Hematopoietic multipotent progenitor cell treated with erythropoietin and hydrocortisone succinate and interleukin-3 and kit ligand, for 8 days (in vitro differentiated cells): ENCODE measurements around the gene ZNF488.
"Not testable (repeated sequence)": the region's sequence is repeated elsewhere in the genome, so short reads cannot be mapped to it uniquely, and the experiment has no call there.

Experiments used
- DNase-seq: peaks from one replicate; pipeline ENCODE4 v3.0.0-alpha.2; 2015

ZNF488 gene

GRCh38 chr10:47409171-47409865, 25.2 kb upstream of the ZNF488 start:
- DNase-seq = no peak

DNA sequence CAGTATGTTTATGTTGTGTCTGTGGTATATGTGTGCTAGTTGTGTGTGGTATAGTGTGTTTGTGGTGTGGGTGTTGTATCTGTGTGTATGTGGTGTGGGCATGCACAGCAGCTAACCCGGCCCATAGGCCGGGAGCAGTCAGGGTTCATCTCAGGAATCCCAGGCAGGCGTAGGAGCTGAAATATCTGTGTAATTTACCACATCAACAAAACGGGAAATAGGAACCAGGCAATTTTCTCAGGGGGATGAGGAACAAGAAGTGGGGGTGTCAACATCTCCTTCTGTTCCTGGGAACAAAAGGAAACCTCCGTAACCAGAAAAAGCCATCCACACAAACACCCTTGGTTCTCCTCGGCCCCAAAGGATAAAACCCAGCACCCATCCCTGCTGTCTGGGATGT, 24.5 kb upstream of the ZNF488 start:
- no peak for DNase-seq

DNA sequence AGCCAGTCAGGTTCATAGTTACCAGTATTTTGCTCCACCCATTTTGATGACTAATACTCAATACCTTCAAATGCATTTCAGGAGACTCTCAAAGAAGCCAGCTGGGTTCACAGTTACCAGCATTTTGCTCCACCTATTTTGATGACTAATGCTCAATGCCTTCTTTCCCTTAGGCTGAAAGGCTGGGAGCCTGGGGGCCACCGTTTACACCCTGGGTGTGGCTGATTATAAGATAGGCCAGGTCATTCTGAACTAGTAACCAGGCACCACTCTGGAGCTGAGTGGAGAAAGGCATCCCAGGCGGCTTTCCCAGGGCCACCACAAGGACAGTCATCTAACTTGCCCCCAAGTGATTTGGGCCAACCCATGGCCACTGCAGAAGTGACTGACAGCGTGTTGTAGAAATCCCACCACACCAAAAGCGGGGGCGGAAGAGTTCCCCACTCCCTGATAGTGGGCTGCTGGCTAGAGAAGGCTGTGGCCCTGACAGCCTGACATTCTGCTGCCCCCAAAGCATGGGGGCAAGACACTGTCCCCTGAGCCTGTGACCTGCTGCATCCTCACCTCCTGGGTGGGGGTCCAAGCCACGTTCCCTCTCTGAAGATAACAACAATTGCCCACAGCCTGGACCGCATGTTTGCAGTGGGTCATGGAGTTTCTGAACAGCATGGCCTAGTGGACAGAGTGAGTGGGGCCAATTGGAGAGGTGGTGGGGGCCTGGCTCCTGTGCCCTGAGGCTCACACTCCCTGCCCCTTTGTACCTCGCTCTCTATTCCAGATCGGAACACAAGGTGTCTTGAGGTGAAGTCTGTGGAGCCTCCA, 23.0 kb upstream of the ZNF488 start:
- peak; percentile 78 for DNase-seq

GRCh38 chr10:47406548-47406869, 22.4 kb upstream of the ZNF488 start:
- DNase-seq = no peak

DNA sequence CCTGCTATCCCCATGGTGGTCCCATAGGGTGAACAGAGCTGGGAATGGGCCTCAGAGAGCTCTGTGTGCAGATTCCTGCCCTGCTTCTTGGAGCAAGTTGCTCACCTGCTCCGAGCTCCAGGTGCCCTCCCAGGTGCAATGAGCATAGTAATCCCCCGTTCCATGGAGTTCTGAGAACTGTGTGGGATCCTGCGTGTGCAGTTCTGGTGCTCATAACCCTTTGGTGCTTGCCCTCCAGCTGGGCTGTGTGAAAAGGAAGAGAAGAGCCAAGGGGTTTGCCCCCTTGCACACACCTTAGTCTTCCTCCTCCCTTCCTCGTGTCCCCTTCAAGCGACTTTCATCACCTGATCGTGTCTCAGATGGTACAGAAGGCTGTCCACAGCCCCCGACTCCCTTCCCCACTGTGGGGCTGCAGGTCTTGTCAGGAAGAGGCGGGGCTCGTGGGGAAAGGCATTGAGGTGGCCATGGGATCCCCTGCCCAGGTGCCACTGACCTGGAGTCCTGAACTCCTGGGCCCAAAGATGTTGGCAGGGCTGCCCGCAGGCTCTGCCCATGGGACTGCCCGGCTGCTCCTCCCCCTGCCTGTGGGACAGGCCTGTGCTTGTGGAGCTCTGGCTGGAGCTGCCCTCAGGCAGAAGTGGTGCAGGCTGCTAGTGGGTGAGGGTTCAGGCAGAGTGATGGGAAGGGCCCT, 21.9 kb upstream of the ZNF488 start:
- no peak for DNase-seq

DNA sequence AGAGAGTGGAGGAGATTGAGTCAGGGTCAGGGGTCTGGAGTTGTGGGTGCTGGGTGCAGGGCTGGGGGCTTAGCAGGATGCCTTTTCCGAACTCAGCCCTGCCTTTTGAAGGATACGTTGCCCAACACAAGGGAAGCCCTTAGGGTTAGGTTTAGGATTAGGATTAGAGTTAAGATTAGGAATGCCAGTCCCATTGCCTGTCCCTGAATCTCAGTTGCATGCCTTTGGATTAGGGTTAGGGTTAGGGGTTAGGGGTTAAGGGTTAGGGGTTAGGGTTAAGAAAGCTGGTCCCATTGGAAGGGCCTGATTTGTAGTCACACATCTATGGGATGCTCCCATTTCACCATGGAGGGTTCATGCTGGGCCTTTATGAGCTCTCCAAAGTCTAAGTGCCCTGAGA, 20.8 kb upstream of the ZNF488 start:
- no peak for DNase-seq

GRCh38 chr10:47404446-47404845, 20.4 kb upstream of the ZNF488 start:
- no peak for DNase-seq

DNA sequence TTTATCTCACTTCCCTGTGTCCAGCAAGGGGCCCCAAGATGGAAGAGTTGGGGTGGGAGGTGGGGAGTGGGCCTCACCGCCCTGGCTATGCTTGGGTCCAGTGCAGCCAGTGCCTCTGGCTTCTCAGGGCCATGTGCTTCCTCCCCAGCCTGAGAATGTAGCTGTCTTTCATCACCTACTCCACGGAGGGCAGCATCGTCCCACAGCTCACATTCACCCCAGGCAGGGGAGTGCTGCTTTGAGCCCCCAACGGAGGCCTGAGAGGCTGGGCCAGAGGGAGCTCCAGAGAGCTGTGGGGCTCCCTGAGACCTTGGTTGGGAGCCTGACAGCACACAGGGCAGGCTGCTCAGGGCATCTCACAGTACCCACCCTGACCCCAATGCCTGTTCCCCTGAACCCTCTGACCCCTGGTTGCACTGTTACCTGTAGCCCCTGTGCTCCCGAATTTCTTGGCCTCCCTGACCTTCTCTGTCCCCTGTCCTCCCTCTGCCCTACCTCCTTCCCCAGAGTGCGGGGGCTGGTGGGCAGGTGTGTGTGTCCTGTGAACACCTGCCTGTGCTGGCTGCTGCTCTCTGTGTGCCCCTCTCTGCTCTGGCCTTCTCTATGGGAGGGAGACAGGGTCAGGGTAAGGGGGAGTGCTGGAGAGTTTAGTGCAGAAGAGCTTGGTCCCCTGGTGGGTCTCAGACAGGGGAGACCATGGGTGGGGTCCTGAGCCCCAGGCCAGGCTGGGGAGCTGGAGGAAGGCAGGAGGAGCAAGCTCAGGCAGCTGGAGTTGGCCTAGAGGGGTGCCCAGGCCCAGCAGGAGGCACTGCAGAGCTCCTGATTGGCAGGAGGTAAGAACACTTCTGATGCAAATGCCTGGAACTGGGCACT, 19.6 kb upstream of the ZNF488 start:
- DNase-seq = no peak

- DNase-seq = no peak
These were observed 18.7 kb upstream of the ZNF488 start for GRCh38 chr10:47402641-47403301.

GRCh38 chr10:47401874-47402640, 18.0 kb upstream of the ZNF488 start:
- no peak for DNase-seq

- DNase-seq = no peak
These were observed 17.1 kb upstream of the ZNF488 start for GRCh38 chr10:47401210-47401609.

DNA sequence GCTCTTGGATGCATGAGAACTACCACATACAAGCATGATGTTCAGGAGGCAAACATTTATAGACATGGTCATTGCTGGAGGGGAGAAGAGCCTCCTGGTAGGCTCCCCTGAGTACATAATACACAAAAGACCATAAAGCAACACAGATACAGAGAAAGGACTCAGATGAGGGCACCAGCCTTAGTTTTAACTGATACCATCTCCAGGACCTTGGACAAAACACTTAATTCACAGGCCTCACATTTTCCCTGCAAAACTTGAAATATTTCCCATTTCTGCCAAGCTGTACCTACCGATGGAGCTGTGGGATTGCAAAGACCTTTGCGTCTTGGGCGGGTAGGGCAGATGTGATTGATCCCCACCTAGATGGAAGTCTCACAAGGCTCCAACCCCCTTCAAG, 16.7 kb upstream of the ZNF488 start:
- no peak for DNase-seq

DNA sequence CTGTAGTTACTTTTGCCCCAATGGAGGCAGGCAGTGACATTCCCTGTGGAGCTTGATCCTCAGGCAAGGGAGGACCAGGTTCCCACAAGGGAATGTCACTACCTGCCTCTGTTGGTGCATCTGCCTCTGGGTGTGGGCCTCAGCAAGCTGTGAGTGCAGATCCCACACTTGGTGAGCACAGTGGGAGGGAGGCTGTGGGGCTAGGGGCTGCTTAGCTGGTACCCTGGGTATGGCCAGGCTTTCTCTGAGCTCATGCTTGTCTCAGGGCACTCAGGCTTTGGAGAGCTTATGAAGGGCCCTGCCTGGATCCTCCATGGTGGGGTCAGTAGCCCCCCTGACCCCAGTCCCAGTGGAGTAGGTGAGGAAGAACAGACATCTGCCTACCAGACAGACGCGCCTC, 16.2 kb upstream of the ZNF488 start:
- no peak for DNase-seq

DNA sequence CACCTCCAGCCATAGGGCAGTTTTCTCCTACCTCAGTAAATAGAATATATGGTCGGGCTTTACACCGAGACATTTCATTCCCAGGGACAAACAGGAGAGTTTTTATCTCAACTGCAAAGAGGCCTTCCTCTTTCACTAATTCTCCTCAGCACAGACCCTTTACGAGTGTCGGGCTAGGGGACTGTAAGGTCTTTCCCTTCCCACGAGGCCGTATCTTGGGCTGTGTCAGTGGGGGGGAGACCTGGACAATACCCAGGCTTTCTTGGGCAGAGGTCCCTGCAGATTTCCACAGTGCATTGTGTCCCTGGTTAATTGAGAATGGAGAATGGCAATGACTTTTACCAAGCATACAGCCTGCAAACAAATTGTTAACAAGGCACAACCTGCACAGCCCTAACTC, 13.2 kb upstream of the ZNF488 start:
- no peak for DNase-seq

DNA sequence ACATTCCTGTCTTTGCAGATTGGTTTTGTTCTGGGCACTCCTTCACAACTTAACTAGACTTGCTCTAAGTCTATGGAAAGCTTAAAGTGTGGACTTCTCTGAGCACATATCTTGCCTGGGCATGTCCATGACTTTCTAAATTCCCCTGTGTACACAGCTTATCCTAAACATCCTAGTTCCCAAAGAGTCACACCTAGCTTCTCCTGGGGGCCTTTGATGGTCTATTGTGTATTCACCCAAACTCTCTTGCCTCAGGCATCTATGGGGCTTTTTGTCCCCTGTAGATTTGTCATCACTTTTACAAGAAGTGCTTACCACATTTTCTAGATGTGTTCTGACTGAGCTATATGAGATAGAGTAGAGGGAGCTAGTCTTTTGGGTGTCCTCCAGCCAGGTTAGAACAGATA, 12.2 kb upstream of the ZNF488 start:
- DNase-seq = no peak

DNA sequence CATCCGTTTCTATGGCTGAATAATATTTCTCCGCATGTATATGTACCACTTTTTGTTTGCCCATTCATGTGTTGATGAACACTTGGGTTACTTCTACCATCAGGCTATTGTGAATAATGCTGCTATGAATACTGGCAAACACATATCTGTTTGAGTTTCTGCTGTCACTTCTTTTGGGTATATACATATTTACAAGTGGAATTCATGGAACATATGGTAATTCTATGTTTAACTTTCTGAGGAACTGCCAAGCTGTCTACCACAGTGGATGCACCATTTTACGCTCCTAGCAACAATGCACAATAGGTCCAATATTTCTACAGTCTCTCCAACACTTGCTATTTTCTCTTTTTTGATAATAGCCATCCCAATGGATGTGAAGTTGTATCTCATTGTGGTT, 5.5 kb upstream of the ZNF488 start:
- DNase-seq = no peak

DNA sequence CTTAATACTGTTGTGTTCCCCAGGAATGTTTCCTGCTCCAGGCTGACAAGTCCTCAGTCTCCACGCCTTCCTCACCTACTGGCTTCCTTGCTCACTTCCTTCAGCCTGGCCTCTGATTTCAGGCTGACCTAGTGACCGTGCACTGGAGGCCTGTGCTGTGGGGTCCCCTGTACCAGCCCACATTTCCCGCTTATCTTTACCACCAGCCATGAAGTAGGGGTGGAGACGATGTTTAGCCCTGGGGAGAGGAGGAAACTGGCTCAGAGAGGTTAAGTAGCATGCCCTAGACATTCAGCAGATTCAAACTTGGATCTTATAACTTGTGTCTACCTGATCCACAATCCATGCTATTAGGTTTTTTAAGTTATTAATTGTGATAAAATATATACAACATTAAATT, 4.8 kb upstream of the ZNF488 start:
- no peak for DNase-seq

DNA sequence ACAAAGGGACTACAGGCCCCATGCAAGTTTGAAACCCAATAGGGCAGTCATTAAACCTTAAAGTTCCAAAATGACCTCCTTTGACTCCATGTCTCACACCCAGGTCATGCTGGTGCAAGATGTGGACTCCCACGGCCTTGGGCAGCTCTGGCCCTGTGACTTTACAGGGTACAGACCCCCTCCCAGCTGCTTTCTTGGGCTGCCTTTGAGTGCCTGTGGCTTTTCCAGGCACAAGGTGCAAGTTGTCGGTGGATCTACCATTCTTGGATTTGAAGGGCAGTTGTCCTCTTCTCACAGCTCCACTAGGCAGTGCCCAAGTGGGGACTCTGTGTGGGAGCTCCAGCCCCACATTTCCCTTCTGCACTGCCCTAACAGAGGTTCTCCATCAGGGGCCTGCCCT, 2.0 kb upstream of the ZNF488 start:
- DNase-seq = not testable (repeated sequence)

DNA sequence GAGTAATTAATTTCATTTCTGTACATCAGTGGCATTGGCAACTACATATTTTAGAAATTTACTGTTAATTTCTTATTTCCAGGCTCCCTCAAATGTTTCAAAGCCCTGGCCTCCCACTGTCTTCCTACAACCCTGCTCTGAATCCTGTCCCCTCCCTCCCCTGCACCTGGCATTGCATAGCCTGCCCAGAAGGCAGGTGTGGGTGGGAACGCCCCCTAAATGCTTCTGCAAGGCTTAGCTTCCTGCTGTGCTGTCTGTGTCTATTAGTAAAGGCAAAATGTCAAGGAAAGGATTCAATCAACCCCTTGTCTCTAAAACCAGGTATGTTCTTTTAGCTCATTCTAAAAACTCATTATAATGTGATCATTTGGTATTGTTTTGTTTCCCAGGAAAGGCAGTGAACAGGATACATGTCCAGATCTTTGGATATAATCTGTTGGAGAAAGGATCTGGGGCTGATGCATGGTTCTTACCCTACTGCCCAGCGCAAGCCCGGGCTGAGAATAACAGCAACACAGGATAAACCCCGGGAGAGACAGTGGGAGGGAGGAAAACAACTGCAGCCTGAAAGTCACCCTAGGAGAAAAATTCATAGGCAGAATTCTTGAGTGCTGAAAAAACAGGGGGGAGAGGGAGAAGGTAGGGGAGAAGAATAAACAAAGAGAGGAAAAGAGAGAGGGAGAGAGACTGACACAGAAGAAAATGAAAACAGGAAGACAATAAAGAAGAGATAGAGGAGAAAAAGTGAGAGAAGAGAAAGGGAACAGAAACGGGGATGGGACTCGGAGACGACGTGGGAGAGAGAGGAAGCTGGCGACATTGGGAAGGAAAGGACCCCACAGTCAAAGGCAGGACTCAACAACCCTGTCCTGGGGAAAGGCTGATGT, 589 bp downstream of the ZNF488 start:
- no peak for DNase-seq
